ENCODE results near the gene STPG4.

DNA sequence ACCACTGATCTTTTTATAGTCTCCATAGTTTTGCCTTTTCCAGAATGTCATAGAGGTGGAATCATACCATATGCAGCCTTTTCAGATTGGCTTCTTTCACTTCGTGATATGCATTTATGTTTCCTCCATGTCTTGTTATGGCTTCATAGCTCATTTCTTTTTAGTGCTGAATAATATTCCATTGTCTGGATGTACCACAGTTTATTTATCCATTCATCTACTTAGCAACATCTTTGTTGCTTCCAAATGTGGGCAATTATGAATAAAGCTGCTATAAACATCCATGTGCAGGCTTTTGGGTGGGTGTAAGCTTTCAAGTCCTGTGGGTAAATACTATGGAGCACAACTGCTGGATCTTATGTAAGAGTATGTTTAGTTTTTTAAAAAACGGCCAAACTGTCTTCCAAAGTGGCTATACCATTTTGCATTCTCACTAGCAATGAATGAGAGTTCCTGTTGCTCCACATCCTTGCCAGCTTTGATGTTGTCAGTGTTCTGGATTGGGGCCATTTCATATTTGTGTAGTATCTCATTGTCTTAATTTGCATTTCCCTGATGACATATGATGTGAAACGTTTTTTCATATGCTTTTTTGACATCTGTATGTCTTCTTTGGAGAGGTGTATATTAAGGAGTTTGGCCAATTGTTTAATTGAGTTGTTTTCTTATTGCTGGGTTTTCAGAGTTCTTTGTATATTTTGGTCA, 20.6 kb downstream of the STPG4 start:
- TF ChIP-seq, protein P1, sequence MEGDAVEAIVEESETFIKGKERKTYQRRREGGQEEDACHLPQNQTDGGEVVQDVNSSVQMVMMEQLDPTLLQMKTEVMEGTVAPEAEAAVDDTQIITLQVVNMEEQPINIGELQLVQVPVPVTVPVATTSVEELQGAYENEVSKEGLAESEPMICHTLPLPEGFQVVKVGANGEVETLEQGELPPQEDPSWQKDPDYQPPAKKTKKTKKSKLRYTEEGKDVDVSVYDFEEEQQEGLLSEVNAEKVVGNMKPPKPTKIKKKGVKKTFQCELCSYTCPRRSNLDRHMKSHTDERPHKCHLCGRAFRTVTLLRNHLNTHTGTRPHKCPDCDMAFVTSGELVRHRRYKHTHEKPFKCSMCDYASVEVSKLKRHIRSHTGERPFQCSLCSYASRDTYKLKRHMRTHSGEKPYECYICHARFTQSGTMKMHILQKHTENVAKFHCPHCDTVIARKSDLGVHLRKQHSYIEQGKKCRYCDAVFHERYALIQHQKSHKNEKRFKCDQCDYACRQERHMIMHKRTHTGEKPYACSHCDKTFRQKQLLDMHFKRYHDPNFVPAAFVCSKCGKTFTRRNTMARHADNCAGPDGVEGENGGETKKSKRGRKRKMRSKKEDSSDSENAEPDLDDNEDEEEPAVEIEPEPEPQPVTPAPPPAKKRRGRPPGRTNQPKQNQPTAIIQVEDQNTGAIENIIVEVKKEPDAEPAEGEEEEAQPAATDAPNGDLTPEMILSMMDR (IDR thresholded peaks at IDR 0.05), result no peak
- TF ChIP-seq POLR2A (IDR thresholded peaks at IDR 0.05), result no peak

Data from lower leg skin (tissue), 3 donors.